H9 (cell line): Measurements from ENCODE around the gene PRDX2. TPM values are rescaled to one million over a fixed set of nuclear protein-coding genes. Genes with fewer than 3 reads are reported as not detected.

Source experiments
- DNase-seq: peaks from one replicate; pipeline ENCODE4 v3.0.0-alpha.2; 2017
- H2AFZ ChIP-seq: one replicate; pipeline ENCODE4 v1.6.1; 2013; ENCODE audit warnings: mild to moderate bottlenecking, low read length, control low read depth, moderate library complexity
- H2AK5ac ChIP-seq: 2 replicates; pipeline ENCODE4 v1.6.1; 2013; ENCODE audit warnings: low read length, control low read depth, mixed read lengths; ENCODE audit not compliant: insufficient read length
- H2BK120ac ChIP-seq: one replicate; pipeline ENCODE4 v1.6.1; 2013; ENCODE audit warnings: low read depth, mild to moderate bottlenecking, low read length, control low read depth, inconsistent platforms; ENCODE audit not compliant: poor library complexity, severe bottlenecking
- H2BK12ac ChIP-seq: 2 replicates; pipeline ENCODE4 v1.6.1; 2013; ENCODE audit warnings: low read length, control low read depth, mixed read lengths, low read depth; ENCODE audit not compliant: insufficient read length
- H2BK15ac ChIP-seq: 2 replicates; pipeline ENCODE4 v1.6.1; 2013; ENCODE audit warnings: low read depth, low read length, control low read depth
- H2BK20ac ChIP-seq: one replicate; pipeline ENCODE4 v1.6.1; 2013; ENCODE audit warnings: low read depth, mild to moderate bottlenecking, low read length, control low read depth, inconsistent platforms; ENCODE audit not compliant: poor library complexity, severe bottlenecking
- H2BK5ac ChIP-seq: 2 replicates; pipeline ENCODE4 v1.6.1; 2013; ENCODE audit warnings: low read length, control low read depth, mixed read lengths; ENCODE audit not compliant: insufficient read length
- H3K14ac ChIP-seq: 2 replicates; pipeline ENCODE4 v1.6.1; 2013; ENCODE audit warnings: low read length, control low read depth; ENCODE audit not compliant: insufficient read depth
- H3K18ac ChIP-seq: 2 replicates; pipeline ENCODE4 v1.6.1; 2013; ENCODE audit warnings: low read depth, mild to moderate bottlenecking, mixed read lengths, low read length, control low read depth; ENCODE audit not compliant: insufficient read length
- H3K23ac ChIP-seq: 2 replicates; pipeline ENCODE4 v1.6.1; 2013; ENCODE audit warnings: low read length, control low read depth, mixed read lengths, low read depth; ENCODE audit not compliant: insufficient read length
- H3K23me2 ChIP-seq: 2 replicates; pipeline ENCODE4 v1.6.1; 2013; ENCODE audit warnings: low read depth, mild to moderate bottlenecking, mixed read lengths, low read length, control low read depth; ENCODE audit not compliant: insufficient read length, poor library complexity, severe bottlenecking
- H3K27ac ChIP-seq: 2 replicates; pipeline ENCODE4 v1.5.1; 2013; ENCODE audit warnings: low read length, control low read depth, mixed read lengths, low read depth; ENCODE audit not compliant: insufficient read length
- H3K27me3 ChIP-seq: 2 replicates; pipeline ENCODE4 v1.6.1; 2013; ENCODE audit warnings: low read length, control low read depth, inconsistent platforms; ENCODE audit not compliant: insufficient read depth
- H3K4ac ChIP-seq: 2 replicates; pipeline ENCODE4 v1.6.1; 2013; ENCODE audit warnings: low read depth, mild to moderate bottlenecking, control low read depth, inconsistent platforms, low read length, moderate library complexity
- H3K4me1 ChIP-seq: 2 replicates; pipeline ENCODE4 v1.6.1; 2013; ENCODE audit warnings: low read length, control low read depth, inconsistent platforms; ENCODE audit not compliant: insufficient read depth
- H3K4me2 ChIP-seq: 2 replicates; pipeline ENCODE4 v1.6.1; 2013; ENCODE audit warnings: low read length, control low read depth, mixed read lengths; ENCODE audit not compliant: insufficient read length, insufficient read depth
- H3K56ac ChIP-seq: 2 replicates; pipeline ENCODE4 v1.6.1; 2013; ENCODE audit warnings: low read depth, mild to moderate bottlenecking, mixed read lengths, low read length, control low read depth; ENCODE audit not compliant: insufficient read length
- H3K79me1 ChIP-seq: 2 replicates; pipeline ENCODE4 v1.6.1; 2013; ENCODE audit warnings: low read depth, mild to moderate bottlenecking, moderate library complexity, low read length, control low read depth, inconsistent platforms; ENCODE audit not compliant: insufficient read depth, poor library complexity, severe bottlenecking
- H3K79me2 ChIP-seq: 2 replicates; pipeline ENCODE4 v1.6.1; 2013; ENCODE audit warnings: low read length, control low read depth, inconsistent platforms; ENCODE audit not compliant: insufficient read depth
- H3K9ac ChIP-seq: 2 replicates; pipeline ENCODE4 v1.6.1; 2013; ENCODE audit warnings: low read length, control low read depth, mixed read lengths; ENCODE audit not compliant: insufficient read length; ENCODE audit errors: extremely low read depth
- H3K9me3 ChIP-seq: one replicate; pipeline ENCODE4 v1.6.1; 2013; ENCODE audit warnings: low read depth, low read length, inconsistent platforms; ENCODE audit not compliant: control insufficient read depth
- H3T11ph ChIP-seq: one replicate; pipeline ENCODE4 v1.6.1; 2013; ENCODE audit warnings: mild to moderate bottlenecking, low read length, control low read depth, inconsistent platforms
- H4K20me1 ChIP-seq: one replicate; pipeline ENCODE4 v1.6.1; 2013; ENCODE audit not compliant: control insufficient read depth, insufficient read length, insufficient read depth
- H4K5ac ChIP-seq: 2 replicates; pipeline ENCODE4 v1.6.1; 2013; ENCODE audit warnings: low read depth, mild to moderate bottlenecking, mixed read lengths, low read length, control low read depth; ENCODE audit not compliant: insufficient read length
- H4K8ac ChIP-seq: replicated peaks from 2 replicates; pipeline ENCODE4 v1.6.1; 2013; ENCODE audit warnings: low read length, control low read depth, mixed read lengths, low read depth; ENCODE audit not compliant: insufficient read length
- H4K91ac ChIP-seq: 2 replicates; pipeline ENCODE4 v1.6.1; 2013; ENCODE audit warnings: low read depth, mild to moderate bottlenecking, moderate library complexity, mixed read lengths, low read length, control low read depth; ENCODE audit not compliant: insufficient read length
- H3K27ac Mint-ChIP-seq, 3 experiments: 2 replicates in 2 of 3; 3 replicates in 1 of 3; pipeline ENCODE4 v1.8.0; 2020 to 2021; ENCODE audit warnings: mixed read lengths in 3 of 3, mild to moderate bottlenecking in 1 of 3, moderate library complexity in 1 of 3
- H3K27me3 Mint-ChIP-seq: 2 replicates; pipeline ENCODE4 v1.8.0; 2021; ENCODE audit warnings: low read depth, mild to moderate bottlenecking, moderate library complexity, mixed read lengths
- H3K36me3 Mint-ChIP-seq, 3 experiments: 2 replicates in 2 of 3; 3 replicates in 1 of 3; pipeline ENCODE4 v1.8.0; 2020 to 2021; ENCODE audit warnings: low read depth in 3 of 3, mixed read lengths in 3 of 3; ENCODE audit not compliant: insufficient read depth in 1 of 3
- H3K4me1 Mint-ChIP-seq, 2 experiments: 2 replicates each; pipeline ENCODE4 v1.8.0; 2020; ENCODE audit warnings: mixed read lengths in 2 of 2
- H3K4me3 Mint-ChIP-seq, 2 experiments: 2 replicates in 1 of 2; 3 replicates in 1 of 2; pipeline ENCODE4 v1.8.0; 2020 to 2021; ENCODE audit warnings: mild to moderate bottlenecking in 2 of 2, mixed read lengths in 2 of 2, moderate library complexity in 1 of 2
- H3K9me3 Mint-ChIP-seq, 2 experiments: 2 replicates in 1 of 2; 3 replicates in 1 of 2; pipeline ENCODE4 v1.8.0; 2020; ENCODE audit warnings: mild to moderate bottlenecking in 2 of 2, mixed read lengths in 2 of 2, moderate library complexity in 1 of 2
- CTCF ChIP-seq: fragments of 200-600 bp; sonication (generic); conservative IDR thresholded peaks from 3 replicates; pipeline ENCODE4 v1.8.0; 2021; ENCODE audit warnings: antibody characterized with exemption, mild to moderate bottlenecking
- WGBS: extraction: QIAGEN DNeasy Blood & Tissue Kit; methylation state at CpG from one replicate; pipeline ENCODE4 v1.1.7; 2013; ENCODE audit warnings: missing lambda C conversion rate, low lambda C conversion rate, mixed read lengths; ENCODE audit not compliant: insufficient read length; ENCODE audit errors: extremely low coverage; 5-methylcytosine and 5-hydroxymethylcytosine counted together
- total RNA-seq: library from RNA; stranded (reverse); gene quantifications from 2 replicates; pipeline ENCODE4 v1.2.1, GENCODE V29; 2021

PRDX2 gene
- total RNA-seq, 1 experiment from 2014 or later, result 468 TPM

DNA sequence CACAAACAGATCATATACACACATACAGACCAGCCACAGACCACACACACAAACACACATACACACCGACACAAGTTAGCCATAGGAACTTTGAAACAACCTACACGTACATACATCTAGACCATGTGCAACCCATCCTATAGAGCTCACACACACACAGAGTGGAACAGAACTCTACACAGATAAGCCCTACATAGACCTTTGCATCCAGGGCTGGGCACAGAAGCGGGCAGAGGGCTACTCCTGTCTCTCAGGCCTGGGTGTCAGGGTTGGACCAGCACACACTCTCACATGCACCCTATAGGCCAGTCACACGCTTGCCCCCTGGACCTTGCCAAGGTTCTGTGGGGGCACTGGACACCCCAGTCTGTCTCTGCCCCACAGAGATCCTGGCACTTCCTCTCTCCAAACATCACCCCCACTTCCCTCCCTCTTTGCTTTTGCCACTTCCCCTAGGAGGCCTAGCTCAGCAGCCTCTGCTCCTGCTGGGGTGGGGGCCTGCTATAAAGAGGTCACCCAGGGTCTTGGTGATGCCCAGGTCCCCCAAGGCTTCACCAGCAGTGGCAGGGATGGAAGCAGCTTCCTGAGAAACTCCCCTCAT, 16.1 kb downstream of the PRDX2 start:
- Mint-ChIP-seq H3K9me3 (no peaks in the 10 kb centered on the region), H3K36me3 (no peaks in the 10 kb centered on the region), H3K27ac (no peak overlapping the region), H3K4me3 (no peak overlapping the region), H3K4me1 (peaks cover 23 to 27% of the 10 kb centered on the region in 2 experiments), H3K27me3 (peaks cover 3% of the 10 kb centered on the region)
- H2BK120ac ChIP-seq, result no peak overlapping the region
- no peak overlapping the region for H2BK5ac ChIP-seq
- no peak for TF ChIP-seq CTCF
- no peak overlapping the region for H4K5ac ChIP-seq
- no peak overlapping the region for H4K8ac ChIP-seq
- no peaks in the 10 kb centered on the region for H3K27me3 ChIP-seq
- H3K9ac ChIP-seq, result no peak overlapping the region
- H3K4me2 ChIP-seq, result no peak overlapping the region
- no peak overlapping the region for H3K56ac ChIP-seq
- H2BK12ac ChIP-seq, result no peak overlapping the region
- H2BK15ac ChIP-seq, result no peak overlapping the region
- peaks cover 6% of the 10 kb centered on the region for H3K4me1 ChIP-seq
- no peak overlapping the region; the same call in 1 of the 2 replicates for H3K14ac ChIP-seq
- no peak overlapping the region for H2AK5ac ChIP-seq
- H3K27ac ChIP-seq, result no peak overlapping the region
- DNase-seq, result no peak
- WGBS, result no CpG with 5 or more reads among the region's 4 CpGs
- H3K79me1 ChIP-seq, result no peaks in the 10 kb centered on the region
- no peak overlapping the region for H3K18ac ChIP-seq
- no peak overlapping the region for H2AFZ ChIP-seq
- H2BK20ac ChIP-seq, result no peak overlapping the region
- H3K23me2 ChIP-seq, result peaks cover 19% of the 10 kb centered on the region
- H3K79me2 ChIP-seq, result no peaks in the 10 kb centered on the region
- H3K9me3 ChIP-seq, result no peaks in the 10 kb centered on the region
- no peak overlapping the region for H3K4ac ChIP-seq
- H3K23ac ChIP-seq, result no peak overlapping the region
- H4K91ac ChIP-seq, result no peak overlapping the region
- no peak overlapping the region for H3T11ph ChIP-seq
- no peaks in the 10 kb centered on the region for H4K20me1 ChIP-seq
